ENCODE measurements around the gene ZDHHC20.
"Not testable (repeated sequence)": the region's sequence is repeated elsewhere in the genome, so short reads cannot be mapped to it uniquely, and the experiment has no call there.

ZDHHC20 gene

DNA sequence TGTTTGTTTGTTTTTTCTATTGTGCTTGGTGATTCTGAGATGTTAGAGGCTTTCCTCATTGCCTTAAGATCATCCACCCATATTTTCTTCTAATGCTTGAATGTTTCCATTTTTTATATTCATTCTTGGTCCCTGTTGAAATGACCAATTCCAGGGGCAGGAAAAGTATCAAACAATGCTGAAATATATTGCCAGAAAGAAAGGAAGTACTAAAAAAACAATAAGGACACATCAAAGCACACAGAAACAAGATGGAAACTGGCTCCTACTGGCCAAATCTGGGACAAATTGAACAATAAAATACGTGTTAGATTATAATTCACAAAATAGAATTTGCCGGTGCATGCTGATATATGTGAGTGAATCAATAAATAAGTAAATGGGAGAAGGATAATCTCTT lies 23.9 kb downstream of the ZDHHC20 start:
- no peak for DNase-seq

DNA sequence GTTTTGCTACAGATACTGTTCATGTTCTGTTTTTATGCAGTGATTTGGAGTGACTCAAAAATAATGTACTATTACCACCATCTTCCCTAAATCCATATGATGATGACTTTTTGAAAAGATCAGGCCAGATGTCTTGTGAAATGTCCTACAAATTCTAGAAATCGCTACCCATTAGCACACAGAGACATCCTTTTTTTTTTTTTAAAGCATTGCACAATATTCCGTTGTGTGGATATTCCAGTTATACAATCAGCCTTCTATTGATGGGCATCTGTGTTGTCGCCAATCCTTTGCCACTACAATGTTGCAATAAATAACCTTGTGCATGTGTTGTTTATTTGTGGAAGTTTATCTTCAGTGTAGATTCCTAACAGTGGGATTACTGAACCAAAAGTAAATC lies 24.5 kb downstream of the ZDHHC20 start:
- DNase-seq = peak in 1 of 2 donors; percentile 77

DNA sequence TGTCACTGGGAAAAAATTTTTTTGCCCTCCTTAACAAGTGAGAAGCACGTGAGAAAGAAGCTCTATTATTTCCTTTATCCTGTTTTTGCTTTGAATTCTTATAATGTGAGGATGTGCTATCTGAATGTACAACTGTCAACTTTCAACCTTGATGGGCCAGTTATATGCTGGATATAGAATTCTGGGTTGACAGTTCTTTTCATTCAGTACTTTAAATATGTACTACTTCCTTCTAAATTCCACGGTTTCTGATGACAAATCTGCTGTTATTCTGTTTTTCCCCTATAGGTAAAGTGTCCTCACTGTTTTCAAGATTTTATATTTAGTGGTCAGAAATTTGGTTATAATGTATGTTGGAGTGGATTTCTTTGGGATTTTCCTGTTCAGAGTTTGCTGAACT lies 29.9 kb downstream of the ZDHHC20 start:
- no peak for DNase-seq

DNA sequence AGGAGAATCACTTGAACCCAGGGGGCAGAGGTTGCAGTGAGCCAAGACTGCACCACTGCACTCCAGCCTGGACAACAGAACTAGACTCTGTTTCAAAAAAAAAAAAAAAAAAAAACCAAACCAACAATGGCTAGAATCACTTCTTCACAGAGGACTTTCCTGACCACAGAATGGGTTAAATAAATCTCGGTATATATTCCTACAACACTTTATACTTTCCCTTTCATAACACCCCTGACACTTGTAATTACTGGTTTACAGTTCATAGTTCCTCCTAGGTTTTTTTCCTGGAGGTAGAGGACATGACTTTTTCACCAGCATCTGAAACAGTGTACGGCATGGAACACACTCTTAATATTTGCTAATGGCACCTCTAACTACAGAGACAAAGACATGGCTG lies 31.4 kb downstream of the ZDHHC20 start:
- no peak for DNase-seq

DNA sequence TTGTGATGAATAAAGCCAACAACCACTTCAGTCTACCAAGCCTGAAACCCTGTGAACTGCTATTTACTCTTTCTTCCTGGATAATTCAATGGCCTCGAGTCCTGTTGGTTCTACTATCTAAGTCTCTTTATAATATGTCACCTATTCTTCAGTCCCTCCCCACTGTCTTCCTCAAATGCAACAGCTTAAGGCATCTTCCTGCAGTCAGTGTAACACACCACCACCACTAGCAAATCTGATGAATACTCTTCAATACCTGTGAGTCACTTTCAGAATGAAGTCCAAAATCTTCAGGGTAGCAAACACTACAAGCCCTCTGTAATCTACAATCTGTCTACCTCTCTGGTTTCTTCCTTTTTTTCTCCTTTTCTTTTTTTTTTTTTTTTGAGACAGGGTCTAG lies 32.9 kb downstream of the ZDHHC20 start:
- DNase-seq = no peak

DNA sequence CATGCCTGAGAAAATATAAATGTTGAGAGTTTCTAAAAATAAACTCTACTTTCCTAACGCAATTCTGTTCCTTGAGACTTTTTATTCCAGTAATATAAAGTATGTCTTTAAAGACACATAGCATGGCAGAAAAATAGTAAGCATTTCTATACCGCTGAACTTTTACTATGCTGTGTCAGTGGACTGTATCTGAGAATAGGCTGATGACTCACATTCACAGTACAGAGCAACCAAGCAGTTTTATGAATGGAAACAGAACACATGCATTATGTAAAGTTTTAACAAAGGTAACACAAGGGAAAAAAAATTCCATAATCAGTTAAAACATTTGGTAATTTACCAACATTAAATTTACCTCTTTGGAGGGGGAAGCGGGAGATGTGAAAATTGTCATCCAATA lies 38.4 kb downstream of the ZDHHC20 start:
- DNase-seq = no peak

DNA sequence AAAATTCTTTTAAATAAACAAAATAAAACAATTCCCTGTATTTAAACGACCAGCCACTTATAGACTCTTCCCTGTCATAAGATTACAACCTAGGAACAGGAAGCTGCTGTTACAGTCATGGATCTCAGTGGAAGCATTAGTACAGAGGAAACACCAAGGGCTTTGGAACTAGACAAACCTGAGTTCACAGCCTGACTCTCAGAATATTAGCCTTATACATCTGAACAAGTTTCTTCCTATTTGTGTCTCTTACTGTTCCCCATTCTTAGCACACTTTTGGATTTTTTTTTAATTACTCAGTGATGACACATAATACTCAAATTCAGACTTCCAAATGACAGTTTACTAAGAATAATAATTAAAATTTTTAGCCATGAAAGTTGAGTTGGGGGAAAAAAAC lies 46.1 kb downstream of the ZDHHC20 start:
- no peak for DNase-seq

DNA sequence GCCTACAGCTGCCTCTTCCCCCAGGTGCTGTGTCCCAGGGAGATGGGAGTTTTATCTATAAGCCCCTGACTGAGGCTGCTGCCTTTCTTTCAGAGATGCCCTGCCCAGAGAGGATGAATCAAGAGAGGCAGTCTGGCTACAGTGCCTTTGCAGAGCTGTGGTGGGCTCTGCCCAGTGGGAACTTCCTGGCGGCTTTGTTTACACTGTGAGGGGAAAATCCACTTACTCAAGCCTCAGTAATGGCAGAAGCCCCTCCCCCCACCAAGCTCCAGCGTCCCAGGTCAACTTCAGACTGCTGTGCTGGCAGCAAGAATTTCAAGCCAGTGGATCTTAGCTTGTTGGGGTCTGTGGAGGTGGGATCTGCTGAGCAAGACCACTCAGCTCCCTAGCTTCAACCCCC lies 48.6 kb downstream of the ZDHHC20 start:
- not testable (repeated sequence) for DNase-seq

DNA sequence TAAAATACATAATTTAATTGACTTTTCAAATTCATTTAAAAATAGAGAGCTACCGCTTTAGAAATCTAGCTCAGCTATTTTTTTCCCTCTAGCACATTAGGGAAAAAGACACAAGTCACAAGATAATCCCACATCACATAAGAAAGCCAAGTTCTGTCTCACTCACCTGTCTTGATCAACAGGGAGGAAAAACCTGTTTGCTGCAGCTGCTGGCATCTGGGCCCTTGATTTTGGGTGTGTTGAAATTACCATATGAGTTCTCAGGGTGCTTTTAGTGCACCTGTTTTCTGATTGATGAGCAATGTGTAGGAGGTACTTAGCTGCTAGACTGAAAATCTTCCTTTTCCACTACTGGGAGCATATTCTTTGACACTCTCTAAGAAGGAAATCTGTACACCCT lies 53.8 kb downstream of the ZDHHC20 start:
- DNase-seq = no peak

DNA sequence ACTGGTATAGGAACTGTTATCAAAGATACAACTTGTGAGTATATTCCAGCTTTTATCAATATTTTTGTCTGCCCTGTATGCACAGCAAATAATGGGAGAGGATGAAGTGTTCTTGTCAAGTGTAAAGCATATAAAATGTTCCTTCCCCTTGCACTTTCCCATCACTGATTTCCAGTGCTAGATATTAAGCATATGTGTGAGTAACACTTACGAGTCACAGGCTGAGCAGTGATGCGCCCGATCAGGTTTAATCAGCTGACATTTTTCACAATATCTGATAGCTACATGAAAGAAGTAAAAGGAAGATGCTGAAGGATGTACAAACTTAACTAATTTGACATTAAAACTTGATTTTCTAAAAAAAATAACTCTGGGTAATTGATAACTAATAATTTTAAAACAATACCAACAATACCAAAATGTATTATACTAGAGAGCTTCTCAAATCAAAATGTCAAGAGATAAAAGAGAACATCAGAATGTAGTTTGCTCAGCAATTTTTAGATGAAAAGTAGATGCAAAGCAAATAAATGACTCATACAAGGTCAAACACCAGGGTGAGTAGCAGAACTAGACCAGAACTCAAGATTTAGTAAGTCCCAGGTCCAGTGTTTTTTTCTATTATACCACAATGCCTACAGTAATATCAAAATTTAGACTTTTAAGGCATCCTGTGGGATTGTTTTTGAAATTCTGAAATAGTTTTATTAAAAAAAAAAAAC lies 56.4 kb downstream of the ZDHHC20 start:
- no peak for DNase-seq

DNA sequence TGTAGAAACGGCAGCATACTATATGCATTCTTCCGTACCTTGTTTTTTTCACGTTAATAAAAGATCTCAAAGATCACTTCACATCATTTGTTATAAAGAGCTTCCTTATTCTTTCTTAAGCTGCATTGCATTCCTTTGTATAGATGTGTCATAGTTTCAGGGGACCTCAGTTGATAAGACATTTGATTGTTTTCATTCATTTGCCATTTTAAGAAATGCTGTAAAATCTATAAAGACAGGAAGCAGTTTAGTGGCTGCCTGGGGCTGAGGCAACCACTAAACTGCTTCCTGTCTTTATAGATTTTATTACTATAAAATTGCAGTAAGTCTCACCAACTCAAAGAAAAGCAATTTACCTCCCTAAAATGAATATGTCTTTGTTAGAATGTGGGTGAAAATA lies 59.4 kb downstream of the ZDHHC20 start:
- DNase-seq = no peak

DNA sequence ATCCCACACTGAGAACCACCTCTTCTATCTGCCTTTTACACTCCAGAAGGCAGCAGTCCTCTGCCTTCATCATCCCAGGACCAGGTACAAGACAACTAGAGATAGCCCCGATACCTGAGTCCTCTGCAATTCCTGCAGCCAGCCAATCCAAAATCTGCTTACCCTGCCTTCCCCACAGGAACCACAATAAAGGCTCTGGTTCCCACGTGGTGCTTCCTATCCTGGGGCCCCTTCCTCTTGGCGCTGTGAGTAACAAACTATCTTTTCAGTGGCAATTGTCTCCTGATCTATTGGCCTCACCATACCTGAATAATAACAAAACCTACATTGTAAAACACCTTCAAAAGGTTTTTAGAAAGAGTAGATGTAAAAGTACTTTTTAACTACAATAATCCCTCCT lies 63.1 kb downstream of the ZDHHC20 start:
- no peak for DNase-seq

DNA sequence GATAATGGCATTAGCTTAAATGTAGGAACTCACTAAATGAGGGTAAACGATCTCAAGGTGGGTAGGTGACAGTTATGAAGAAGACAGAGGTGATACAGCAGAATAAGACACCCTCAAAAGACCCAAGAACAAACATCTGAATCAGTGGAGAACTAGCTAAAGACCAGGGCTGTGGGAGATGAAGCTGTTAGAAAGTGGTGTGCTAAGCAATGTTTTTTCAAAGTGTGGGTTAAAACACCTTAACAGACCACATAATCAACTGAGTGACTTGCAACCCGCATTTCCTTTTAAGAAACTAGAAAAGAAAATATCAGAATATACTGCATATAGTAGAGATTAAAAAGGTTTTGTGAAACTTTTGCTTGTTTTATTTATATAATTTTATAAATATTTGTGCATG lies 70.0 kb downstream of the ZDHHC20 start:
- no peak for DNase-seq

DNA sequence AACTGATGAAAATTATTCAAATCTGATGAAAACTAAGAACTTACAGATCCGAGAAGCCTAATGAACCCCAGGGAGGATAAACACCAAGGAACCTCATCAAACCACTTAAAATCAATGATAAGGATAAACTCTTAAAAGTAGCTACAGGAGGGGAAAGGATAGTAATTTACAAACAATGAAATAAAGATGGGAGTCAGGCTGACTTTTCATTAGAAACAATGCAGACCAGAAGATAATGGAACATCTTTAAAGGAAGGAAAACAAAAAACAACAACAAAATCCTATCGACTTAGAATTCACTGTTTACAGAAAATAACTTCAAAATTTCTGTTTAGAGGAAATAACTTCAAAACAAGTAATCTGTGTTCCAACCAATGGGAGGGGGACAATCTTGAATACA lies 73.4 kb downstream of the ZDHHC20 start:
- DNase-seq = no peak

DNA sequence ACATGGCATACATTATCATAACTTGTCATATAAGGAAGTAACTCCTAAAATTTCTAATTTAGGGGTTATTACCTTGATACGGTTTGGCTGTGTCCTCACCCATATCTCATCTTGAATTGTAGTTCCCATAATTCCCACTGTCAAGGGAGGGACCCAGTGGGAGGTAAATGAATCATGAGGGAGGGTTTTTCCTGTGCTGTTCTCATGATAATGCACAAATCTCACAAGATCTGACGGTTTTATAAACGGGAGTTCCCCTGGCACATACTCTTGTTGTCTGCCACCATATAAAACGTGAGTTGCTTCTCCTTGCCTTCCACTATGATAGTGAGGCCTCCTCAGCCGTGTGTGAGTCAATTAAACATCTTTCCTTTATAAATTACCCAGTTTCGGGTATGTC lies 76.0 kb downstream of the ZDHHC20 start:
- no peak for DNase-seq

DNA sequence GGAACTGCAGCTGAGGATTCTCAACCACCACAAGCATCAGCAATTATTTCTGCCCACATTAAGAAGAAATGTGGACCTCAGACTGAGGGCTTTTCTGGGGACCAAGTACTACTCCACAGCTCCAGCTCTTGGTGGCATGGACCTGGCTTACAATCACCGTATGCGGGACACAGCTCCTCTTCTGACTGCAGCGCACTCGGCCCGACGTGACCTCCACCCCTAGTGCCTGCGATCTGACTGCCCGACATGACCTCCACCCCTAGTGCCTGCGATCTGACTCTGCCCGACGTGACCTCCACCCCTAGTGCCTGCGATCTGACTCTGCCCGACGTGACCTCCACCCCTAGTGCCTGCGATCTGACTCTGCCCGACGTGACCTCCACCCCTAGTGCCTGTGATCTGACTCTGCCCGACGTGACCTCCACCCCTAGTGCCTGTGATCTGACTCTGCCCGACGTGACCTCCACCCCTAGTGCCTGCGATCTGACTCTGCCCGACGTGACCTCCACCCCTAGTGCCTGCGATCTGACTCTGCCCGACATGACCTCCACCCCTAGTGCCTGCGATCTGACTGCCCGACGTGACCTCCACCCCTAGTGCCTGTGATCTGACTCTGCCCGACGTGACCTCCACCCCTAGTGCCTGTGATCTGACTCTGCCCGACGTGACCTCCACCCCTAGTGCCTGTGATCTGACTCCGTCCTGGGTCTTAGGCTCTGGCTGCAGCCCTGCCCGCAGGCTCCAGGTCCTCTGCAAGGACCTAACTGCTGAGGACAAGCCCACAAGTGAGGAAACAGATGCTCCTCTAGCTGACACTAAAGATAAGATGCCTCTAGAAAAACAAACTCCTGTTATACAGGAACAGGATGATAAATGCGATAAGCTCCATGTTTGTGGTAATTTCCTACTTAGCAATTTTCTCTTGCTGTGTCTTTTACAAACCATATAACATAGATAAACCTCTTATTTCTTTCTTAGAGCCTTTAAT lies 81.8 kb downstream of the ZDHHC20 start:
- not testable (repeated sequence) for DNase-seq

DNA sequence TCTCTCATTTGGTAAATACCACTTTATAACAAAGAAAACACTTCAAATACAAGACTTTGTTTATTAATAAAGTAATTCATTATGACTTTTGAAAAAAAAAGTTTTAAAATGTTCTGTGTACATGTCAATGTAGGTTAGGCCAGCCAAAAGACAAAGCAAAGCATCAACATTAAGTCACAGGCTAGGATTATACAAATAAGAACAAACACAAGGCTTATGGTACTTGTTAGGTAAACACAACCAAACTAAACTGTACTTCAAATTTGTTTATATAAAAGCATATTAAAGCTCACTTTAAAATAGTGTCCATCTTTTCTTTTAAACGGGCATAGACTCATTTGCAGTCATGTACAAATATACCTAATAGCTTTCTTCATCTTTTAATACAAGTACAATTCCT lies 86.6 kb downstream of the ZDHHC20 start:
- no peak for DNase-seq

DNA sequence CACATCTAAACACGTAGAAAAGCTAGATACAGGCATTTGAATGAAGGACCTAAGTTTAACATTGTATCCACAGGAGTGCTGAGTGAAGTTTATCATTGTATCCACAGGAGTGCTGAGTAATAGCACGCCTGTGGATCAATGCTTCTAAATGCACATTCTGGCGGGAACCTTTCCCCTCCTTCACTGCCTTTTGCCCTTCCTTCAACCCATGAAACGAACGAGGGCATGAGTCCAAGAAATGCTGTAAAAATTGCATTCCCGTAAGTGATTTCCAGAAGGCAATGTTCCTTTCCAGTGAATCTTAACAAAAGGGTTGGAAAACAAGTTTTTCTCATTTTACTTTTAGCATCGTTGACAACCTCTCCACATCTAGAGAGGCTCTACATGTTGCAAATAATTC lies 88.1 kb downstream of the ZDHHC20 start:
- DNase-seq = no peak

DNA sequence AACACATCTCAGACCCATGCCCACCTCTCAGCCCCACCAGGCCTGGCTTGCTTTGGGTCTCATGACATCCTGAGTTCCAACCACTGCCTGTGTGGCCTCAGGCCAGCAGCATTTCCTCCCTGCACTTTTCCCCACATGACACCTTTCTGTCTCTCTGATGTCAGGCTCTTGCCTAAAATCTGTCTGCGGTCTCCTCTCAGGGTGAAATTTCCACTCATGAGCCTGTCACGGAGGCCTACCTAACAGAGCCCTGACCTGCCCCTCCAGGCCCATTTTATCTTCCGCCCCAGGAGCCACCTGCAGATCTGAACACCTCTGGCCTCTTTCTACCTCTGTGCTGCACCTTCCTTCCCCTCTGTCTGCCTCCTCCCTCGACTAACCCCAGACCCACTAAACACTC lies 93.5 kb downstream of the ZDHHC20 start:
- DNase-seq = no peak

DNA sequence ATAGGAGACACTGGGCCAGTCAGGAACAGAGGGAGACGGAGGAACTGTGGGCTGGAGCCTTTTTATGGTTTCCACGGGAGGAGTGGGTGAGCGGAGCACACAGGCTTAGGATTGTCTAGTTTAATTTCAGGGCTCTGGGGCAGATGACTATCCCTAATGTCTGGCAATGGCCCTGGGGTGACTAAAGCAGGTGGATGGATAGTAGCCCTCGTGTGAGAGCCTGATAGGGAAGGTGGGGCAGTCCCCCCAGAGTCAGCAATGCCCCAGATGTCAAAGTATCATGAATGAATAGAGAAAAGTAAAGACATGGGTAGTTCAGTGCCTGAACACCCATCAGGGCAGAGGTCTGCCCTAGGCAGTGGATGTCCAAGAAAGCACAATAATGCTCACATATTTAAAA lies 94.2 kb downstream of the ZDHHC20 start:
- DNase-seq = no peak

DNA sequence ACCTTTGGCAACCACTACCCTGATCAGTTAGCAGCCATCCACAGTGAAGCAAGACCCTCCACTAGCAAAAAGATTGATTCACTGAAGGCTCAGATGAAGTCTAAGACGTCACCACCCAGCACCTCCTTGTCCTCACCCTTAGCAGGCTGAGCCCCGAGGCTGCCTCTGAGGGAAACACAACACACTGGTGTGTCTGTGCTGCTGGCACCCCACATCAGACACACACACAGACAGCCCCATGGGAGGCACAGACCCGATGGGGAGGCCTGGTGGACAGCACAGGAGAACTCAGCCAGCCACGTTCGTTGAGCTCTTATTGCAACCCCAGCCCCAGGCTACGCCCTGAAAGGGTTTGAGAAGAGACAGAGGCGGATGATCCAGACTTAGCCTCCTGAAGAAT lies 94.7 kb downstream of the ZDHHC20 start:
- DNase-seq = no peak

DNA sequence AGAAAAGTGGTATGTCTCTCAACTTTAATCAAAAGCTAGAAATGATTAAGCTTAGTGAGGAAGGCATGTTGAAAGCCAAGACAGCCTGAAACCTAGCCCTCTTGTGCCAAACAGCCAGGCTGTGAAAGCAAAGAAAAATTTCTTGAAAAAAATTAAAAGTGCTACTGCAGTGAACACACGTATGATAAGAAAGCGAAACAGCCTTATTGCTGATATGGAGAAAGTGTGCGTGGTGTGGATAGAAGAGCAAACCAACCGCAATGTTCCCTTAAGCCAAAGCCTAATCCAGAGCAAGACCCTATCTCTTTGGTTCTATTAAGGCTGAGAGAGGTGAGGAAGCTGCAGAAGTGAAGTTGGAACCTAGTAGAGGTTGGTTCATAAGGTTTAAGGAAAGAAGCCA lies 96.4 kb downstream of the ZDHHC20 start:
- DNase-seq = no peak

DNA sequence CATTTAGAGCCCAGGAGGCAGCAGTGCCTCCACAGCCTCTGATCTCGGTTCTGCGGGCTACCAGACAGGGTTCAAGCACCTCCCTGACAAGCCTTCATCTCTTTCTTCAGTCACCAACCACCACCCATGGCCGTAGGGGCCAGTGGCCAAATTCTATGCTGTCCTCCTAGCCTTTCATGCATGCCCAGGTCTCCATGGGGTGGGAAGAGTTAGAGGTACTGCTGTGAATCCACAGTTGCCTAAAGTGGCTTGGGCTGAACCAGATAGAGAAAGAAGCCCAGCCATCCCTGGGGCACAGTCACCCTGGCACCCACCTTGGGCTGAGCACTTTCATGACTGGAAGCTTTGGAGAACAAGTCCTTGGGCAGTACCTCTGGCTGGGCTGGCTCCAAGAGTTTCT lies 97.4 kb downstream of the ZDHHC20 start:
- DNase-seq = no peak

DNA sequence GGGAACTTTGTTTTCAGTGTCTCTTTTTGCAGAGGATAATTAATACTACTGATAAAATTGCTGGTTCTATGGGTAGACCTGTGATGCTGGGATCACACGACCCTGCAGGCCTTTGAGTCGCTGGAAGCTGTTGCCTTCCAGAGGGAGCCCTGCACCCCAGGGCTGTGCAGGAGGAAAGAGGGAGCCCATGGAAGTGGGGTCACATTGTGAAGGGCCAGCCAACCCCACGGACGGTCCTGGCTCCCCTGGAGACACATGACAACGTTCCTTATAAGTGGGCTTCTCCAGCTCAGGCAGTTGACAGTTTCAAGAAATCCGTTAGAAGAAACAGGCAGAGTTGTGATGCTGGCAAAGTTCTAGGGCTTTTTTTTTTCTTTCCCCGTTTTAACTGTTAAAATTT lies 98.0 kb downstream of the ZDHHC20 start:
- no peak for DNase-seq
